SW480 (cell line): ENCODE data around the gene C4orf50.
"Not testable (repeated sequence)": the region's sequence is repeated elsewhere in the genome, so short reads cannot be mapped to it uniquely, and the experiment has no call there.

ENCODE experiments used
- DNase-seq: peaks from one replicate; pipeline ENCODE4 v3.0.0-alpha.2; 2016; ENCODE audit warnings: low spot score

Gene C4orf50

GRCh38 chr4:6017030-6017429 is 1.2 kb downstream of the C4orf50 start:
- peak; percentile 56 for DNase-seq

- no peak for DNase-seq
Measured at GRCh38 chr4:6013564-6013963, 4.7 kb downstream of the C4orf50 start.

- no peak for DNase-seq
Measured at GRCh38 chr4:6012200-6012599, 6.0 kb downstream of the C4orf50 start.

- no peak for DNase-seq
Measured at GRCh38 chr4:6011686-6012085, 6.5 kb downstream of the C4orf50 start.

GRCh38 chr4:6011271-6011671 is 7.0 kb downstream of the C4orf50 start:
- DNase-seq, result no peak

- DNase-seq, result no peak
Measured at GRCh38 chr4:6010789-6011188, 7.4 kb downstream of the C4orf50 start.

- no peak for DNase-seq
Measured at GRCh38 chr4:6009452-6009851, 8.8 kb downstream of the C4orf50 start.

GRCh38 chr4:6008766-6009385 is 9.4 kb downstream of the C4orf50 start:
- no peak for DNase-seq

- DNase-seq, result no peak
Measured at GRCh38 chr4:6008092-6008551, 10.1 kb downstream of the C4orf50 start.

GRCh38 chr4:6005175-6005574 is 13.1 kb downstream of the C4orf50 start:
- no peak for DNase-seq

GRCh38 chr4:6003485-6003884 is 14.7 kb downstream of the C4orf50 start:
- not testable (repeated sequence) for DNase-seq

GRCh38 chr4:6002926-6003325 is 15.3 kb downstream of the C4orf50 start:
- no peak for DNase-seq

GRCh38 chr4:6002492-6002833 is 15.8 kb downstream of the C4orf50 start:
- no peak for DNase-seq

GRCh38 chr4:6001680-6002491 is 16.3 kb downstream of the C4orf50 start:
- no peak for DNase-seq

- no peak for DNase-seq
Measured at GRCh38 chr4:5999830-6000365, 18.3 kb downstream of the C4orf50 start.

GRCh38 chr4:5999356-5999755 is 18.9 kb downstream of the C4orf50 start:
- DNase-seq, result no peak

GRCh38 chr4:5998333-5998936 is 19.8 kb downstream of the C4orf50 start:
- DNase-seq, result peak; percentile 62

- no peak for DNase-seq
Measured at GRCh38 chr4:5996641-5997040, 21.6 kb downstream of the C4orf50 start.

- DNase-seq, result no peak
Measured at GRCh38 chr4:5995901-5996623, 22.2 kb downstream of the C4orf50 start.

- DNase-seq, result no peak
Measured at GRCh38 chr4:5993876-5994811, 24.1 kb downstream of the C4orf50 start.

GRCh38 chr4:5993346-5993745 is 24.9 kb downstream of the C4orf50 start:
- DNase-seq, result not testable (repeated sequence)
